NT2/D1 (cell line): ENCODE measurements around the gene MYO7A.

ENCODE experiments used
- DNase-seq: peaks from one replicate; pipeline ENCODE4 v3.0.0-alpha.2; 2011; ENCODE audit warnings: low read depth, low spot score
- H3K27me3 ChIP-seq: 2 replicates; pipeline ENCODE4 v1.6.0; 2011; ENCODE audit warnings: mild to moderate bottlenecking; ENCODE audit not compliant: insufficient read length, insufficient read depth
- H3K36me3 ChIP-seq: 2 replicates; pipeline ENCODE4 v1.6.1; 2011; ENCODE audit warnings: mild to moderate bottlenecking, low read length, mixed read lengths; ENCODE audit not compliant: insufficient read depth, insufficient read length
- H3K4me1 ChIP-seq: 2 replicates; pipeline ENCODE4 v1.5.1; 2011; ENCODE audit not compliant: insufficient read depth, insufficient read length
- H3K4me3 ChIP-seq: 2 replicates; pipeline ENCODE4 v1.5.1; 2011; ENCODE audit warnings: low read depth; ENCODE audit not compliant: insufficient read length
- H3K9ac ChIP-seq: 2 replicates; pipeline ENCODE4 v1.6.0; 2011; ENCODE audit warnings: low read depth; ENCODE audit not compliant: insufficient read length
- H3K9me3 ChIP-seq: 2 replicates; pipeline ENCODE4 v1.5.1; 2011; ENCODE audit warnings: mild to moderate bottlenecking, low read length; ENCODE audit not compliant: insufficient read depth
- SUZ12 ChIP-seq: IDR thresholded peaks from 2 replicates; pipeline ENCODE4 v1.6.1; 2011; ENCODE audit not compliant: insufficient read length, insufficient read depth; ENCODE audit errors: extremely low read depth
- YY1 ChIP-seq: IDR thresholded peaks from 2 replicates; pipeline ENCODE4 v1.6.1; 2011; ENCODE audit not compliant: insufficient read length, insufficient read depth
- ZNF274 ChIP-seq: IDR thresholded peaks from 2 replicates; pipeline ENCODE4 v1.6.1; 2011; ENCODE audit warnings: mild to moderate bottlenecking, low read depth, low read length

MYO7A gene

DNA sequence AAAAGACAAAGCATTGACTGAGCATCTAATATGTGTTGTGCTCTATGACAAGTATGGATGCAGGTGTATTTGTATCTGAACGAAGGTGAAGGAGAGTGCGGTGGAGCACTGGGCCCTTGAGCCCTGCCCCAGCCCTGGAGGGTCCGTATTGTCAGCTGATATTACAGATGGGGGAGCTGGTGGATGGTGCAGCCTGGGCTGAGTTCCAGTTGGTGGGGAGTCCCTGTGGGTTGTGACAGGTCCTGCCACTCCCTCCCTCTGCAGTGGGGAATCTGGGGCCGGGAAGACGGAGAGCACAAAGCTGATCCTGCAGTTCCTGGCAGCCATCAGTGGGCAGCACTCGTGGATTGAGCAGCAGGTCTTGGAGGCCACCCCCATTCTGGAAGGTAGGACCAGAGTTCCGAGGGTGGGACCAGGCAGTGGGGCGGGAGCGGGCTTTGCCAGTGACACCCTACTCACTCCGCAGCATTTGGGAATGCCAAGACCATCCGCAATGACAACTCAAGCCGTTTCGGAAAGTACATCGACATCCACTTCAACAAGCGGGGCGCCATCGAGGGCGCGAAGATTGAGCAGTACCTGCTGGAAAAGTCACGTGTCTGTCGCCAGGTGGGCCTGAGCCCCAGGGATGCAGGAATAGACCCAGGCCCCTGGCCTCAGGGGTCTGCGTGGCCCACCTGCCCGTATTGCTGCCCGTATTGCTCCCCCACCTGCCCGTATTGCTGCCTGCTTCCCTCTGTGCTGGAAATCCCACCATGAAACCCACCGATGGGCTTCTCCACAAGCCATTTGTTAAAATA, 28.6 kb downstream of the MYO7A start:
- no peaks in the 10 kb centered on the region for H3K4me1 ChIP-seq
- no peak for DNase-seq
- H3K9ac ChIP-seq = no peak overlapping the region
- H3K4me3 ChIP-seq = no peak overlapping the region
- H3K27me3 ChIP-seq = no peaks in the 10 kb centered on the region
- H3K9me3 ChIP-seq = no peaks in the 10 kb centered on the region
- TF ChIP-seq SUZ12 = no peak
- H3K36me3 ChIP-seq = no peaks in the 10 kb centered on the region

GRCh38 chr11:77158041-77158695, 30.1 kb downstream of the MYO7A start:
- Histone ChIP-seq H3K36me3 (no peaks in the 10 kb centered on the region), H3K27me3 (no peaks in the 10 kb centered on the region), H3K9me3 (no peaks in the 10 kb centered on the region), H3K9ac (no peak overlapping the region), H3K4me3 (no peak overlapping the region), H3K4me1 (no peaks in the 10 kb centered on the region)
- no peak for DNase-seq
- no peak for TF ChIP-seq ZNF274
- TF ChIP-seq SUZ12 = no peak
- no peak for TF ChIP-seq YY1

DNA sequence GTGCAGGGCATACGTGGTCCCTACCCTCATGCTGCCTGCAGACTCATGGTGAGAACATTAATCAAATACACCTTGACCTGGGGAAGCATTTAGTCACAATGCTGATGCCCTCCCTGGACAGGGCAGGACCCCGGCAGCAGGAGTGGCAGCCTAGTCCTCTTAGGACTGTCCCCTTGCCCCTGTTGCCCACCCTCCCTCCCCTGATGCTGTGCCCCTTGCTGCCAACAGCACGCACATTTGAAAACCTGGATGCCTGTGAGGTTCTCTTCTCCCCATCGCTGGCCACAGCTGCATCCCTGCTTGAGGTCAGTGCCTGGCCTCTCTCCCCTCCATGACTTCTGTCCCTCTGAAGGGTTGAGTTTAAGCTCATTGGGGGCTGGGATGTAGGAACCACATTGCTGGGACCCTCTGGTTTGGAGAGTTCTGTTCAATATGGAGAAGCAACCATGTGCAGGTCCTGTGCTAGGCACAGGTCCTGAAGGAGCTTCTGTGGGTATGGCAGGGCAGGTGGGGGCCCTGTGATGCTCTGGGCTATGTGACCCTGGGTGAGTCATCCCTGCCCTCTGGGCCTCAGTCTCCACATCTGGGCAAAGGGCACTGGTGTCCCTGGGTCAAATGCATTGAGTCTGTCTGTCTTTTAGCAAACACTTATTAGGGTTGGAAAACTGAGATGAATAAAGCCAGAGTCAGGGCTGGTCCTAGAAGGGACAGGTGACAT, 31.3 kb downstream of the MYO7A start:
- Histone ChIP-seq H3K9ac (no peak overlapping the region), H3K9me3 (no peaks in the 10 kb centered on the region), H3K27me3 (no peaks in the 10 kb centered on the region), H3K4me3 (no peak overlapping the region), H3K36me3 (no peaks in the 10 kb centered on the region), H3K4me1 (no peaks in the 10 kb centered on the region)
- DNase-seq = no peak
- TF ChIP-seq SUZ12 (no peak), ZNF274 (no peak), YY1 (no peak)

DNA sequence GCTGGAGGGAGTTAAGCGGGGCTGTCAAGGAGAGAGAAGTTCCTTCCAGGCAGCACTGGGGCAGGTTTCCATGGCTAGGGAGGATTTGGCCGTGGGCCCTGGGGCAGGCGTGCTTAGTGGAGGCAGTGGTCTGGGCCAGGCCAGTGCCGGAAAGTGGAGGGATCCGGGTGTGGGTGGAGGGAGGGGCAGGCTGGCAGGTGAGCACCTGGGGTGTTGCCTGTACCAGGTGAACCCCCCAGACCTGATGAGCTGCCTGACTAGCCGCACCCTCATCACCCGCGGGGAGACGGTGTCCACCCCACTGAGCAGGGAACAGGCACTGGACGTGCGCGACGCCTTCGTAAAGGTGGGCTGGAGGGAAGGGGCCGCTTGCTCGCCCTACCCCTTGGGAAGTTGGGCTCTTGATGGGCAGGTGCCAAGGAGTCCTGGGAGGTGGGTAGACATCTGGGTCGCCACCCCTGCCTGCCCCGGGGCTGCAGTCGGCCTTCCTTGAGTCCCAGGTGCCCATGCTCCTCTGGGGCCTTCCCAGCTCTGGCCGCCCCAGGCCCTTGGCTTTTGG, 32.0 kb downstream of the MYO7A start:
- no peak for DNase-seq
- H3K27me3 ChIP-seq = no peaks in the 10 kb centered on the region
- H3K9me3 ChIP-seq = no peaks in the 10 kb centered on the region
- no peak for TF ChIP-seq YY1
- TF ChIP-seq ZNF274 = no peak
- no peak for TF ChIP-seq SUZ12
- H3K4me1 ChIP-seq = no peaks in the 10 kb centered on the region
- H3K9ac ChIP-seq = no peak overlapping the region
- H3K4me3 ChIP-seq = no peak overlapping the region
- no peaks in the 10 kb centered on the region for H3K36me3 ChIP-seq

GRCh38 chr11:77163271-77163670, 35.2 kb downstream of the MYO7A start:
- Histone ChIP-seq H3K9me3 (no peaks in the 10 kb centered on the region), H3K9ac (no peak overlapping the region), H3K4me1 (peaks cover 6% of the 10 kb centered on the region), H3K27me3 (no peaks in the 10 kb centered on the region), H3K36me3 (no peaks in the 10 kb centered on the region), H3K4me3 (no peak overlapping the region)
- DNase-seq = no peak
- no peak for TF ChIP-seq YY1
- TF ChIP-seq SUZ12 = no peak
- TF ChIP-seq ZNF274 = no peak

DNA sequence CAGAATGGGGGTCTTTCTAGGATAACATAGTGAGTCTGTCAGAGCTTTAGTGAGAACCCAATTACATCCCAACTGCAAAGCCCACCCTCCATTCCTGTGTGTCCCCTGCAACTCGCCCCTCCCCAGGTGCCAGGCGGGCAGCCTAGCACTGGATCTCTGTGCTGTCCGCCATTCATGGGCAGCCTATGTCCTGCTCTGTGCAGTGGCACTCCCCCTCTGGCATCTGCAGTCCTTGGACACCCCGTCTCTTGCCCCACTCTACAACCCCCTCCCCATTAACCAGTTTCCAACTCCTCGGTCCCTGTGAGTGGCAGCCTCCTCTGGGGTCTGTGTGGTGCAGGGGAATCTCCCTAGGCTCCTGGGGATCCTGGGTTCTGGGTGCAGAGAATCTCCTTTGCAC, 37.0 kb downstream of the MYO7A start:
- no peaks in the 10 kb centered on the region for H3K36me3 ChIP-seq
- H3K9ac ChIP-seq = no peak overlapping the region
- peaks cover 8% of the 10 kb centered on the region for H3K4me1 ChIP-seq
- H3K27me3 ChIP-seq = no peaks in the 10 kb centered on the region
- H3K9me3 ChIP-seq = no peaks in the 10 kb centered on the region
- TF ChIP-seq SUZ12 (no peak), YY1 (no peak), ZNF274 (no peak)
- H3K4me3 ChIP-seq = no peak overlapping the region
- DNase-seq = no peak

DNA sequence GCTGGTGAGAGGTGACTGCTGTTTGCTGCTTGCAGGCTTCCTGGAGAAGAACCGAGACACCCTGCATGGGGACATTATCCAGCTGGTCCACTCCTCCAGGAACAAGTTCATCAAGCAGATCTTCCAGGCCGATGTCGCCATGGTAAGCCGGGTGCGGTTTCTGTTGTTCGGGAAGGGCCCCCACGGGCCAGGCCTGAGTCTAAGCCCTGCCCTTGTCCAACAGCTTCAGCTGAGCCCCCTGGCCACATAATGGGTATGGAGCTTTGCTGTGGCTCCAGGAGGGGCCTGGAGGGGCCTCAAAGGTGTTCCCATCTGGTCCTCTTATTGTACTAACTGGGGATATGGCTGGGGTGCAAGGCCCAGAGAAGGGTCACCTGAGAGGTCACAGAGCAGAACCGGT, 38.0 kb downstream of the MYO7A start:
- DNase-seq = no peak
- H3K27me3 ChIP-seq = no peaks in the 10 kb centered on the region
- no peaks in the 10 kb centered on the region for H3K9me3 ChIP-seq
- no peak overlapping the region for H3K9ac ChIP-seq
- H3K4me3 ChIP-seq = no peak overlapping the region
- TF ChIP-seq ZNF274 = no peak
- TF ChIP-seq SUZ12 = no peak
- no peak for TF ChIP-seq YY1
- peaks cover 15% of the 10 kb centered on the region for H3K4me1 ChIP-seq
- H3K36me3 ChIP-seq = no peaks in the 10 kb centered on the region
